Smooth muscle cell (in vitro differentiated cells): ENCODE results near the gene ZC3H13. TPM values are rescaled to one million over a fixed set of nuclear protein-coding genes. Genes with fewer than 3 reads are reported as not detected.

Experiments
- DNase-seq: peaks from one replicate; lab custom pipeline; 2025; ENCODE audit not compliant: unreplicated experiment; lab: John Stamatoyannopoulos, UW
- H2AFZ ChIP-seq: fragments of 200-600 bp; sonication (generic); 2 replicates; pipeline ENCODE4 v1.6.0; 2016; ENCODE audit warnings: antibody characterized with exemption, low read depth, mild to moderate bottlenecking
- H3F3A ChIP-seq: fragments of 200-600 bp; sonication (generic); 2 replicates; pipeline ENCODE4 v1.6.0; 2017; ENCODE audit warnings: antibody characterized with exemption, low read depth
- H3K27ac ChIP-seq: fragments of 200-600 bp; sonication (generic); 2 replicates; pipeline ENCODE4 v1.5.1; 2016; ENCODE audit warnings: low read depth, mild to moderate bottlenecking
- H3K27me3 ChIP-seq: fragments of 200-600 bp; sonication (generic); 2 replicates; pipeline ENCODE4 v1.6.1; 2016; ENCODE audit warnings: low read depth, mild to moderate bottlenecking
- H3K36me3 ChIP-seq: fragments of 200-600 bp; sonication (generic); 2 replicates; pipeline ENCODE4 v1.5.1; 2016; ENCODE audit warnings: low read depth
- H3K4me1 ChIP-seq: fragments of 200-600 bp; sonication (generic); 2 replicates; pipeline ENCODE4 v1.5.1; 2016; ENCODE audit warnings: low read depth
- H3K4me2 ChIP-seq: fragments of 200-600 bp; sonication (generic); 2 replicates; pipeline ENCODE4 v1.6.0; 2016; ENCODE audit warnings: mild to moderate bottlenecking
- H3K4me3 ChIP-seq: fragments of 200-600 bp; sonication (generic); 2 replicates; pipeline ENCODE4 v1.5.1; 2016; ENCODE audit warnings: mild to moderate bottlenecking
- H3K79me2 ChIP-seq: fragments of 200-600 bp; sonication (generic); 2 replicates; pipeline ENCODE4 v1.6.0; 2016; ENCODE audit warnings: low read depth, mild to moderate bottlenecking
- H3K9ac ChIP-seq: fragments of 200-600 bp; sonication (generic); 2 replicates; pipeline ENCODE4 v1.6.0; 2016; ENCODE audit warnings: low read depth
- H3K9me3 ChIP-seq: fragments of 200-600 bp; sonication (generic); replicated peaks from 2 replicates; pipeline ENCODE4 v1.5.1; 2016; ENCODE audit warnings: low read depth
- H4K20me1 ChIP-seq: fragments of 200-600 bp; sonication (generic); 2 replicates; pipeline ENCODE4 v1.6.0; 2016; ENCODE audit warnings: low read depth
- CTCF ChIP-seq: fragments of 200-600 bp; sonication (generic); IDR thresholded peaks from 2 replicates; pipeline ENCODE4 v1.5.1; 2017; ENCODE audit warnings: borderline replicate concordance, mild to moderate bottlenecking, antibody characterized with exemption; ENCODE audit not compliant: insufficient read depth, poor library complexity, severe bottlenecking
- WGBS: methylation state at CpG from one replicate; pipeline ENCODE4 v1.1.7; 2016; ENCODE audit warnings: low lambda C conversion rate; 5-methylcytosine and 5-hydroxymethylcytosine counted together
- polyA plus RNA-seq: library from polyadenylated mRNA; unstranded; fragments of >200 nt; fragmentation: Nextera tagmentation; extraction: Ambion mirVana; gene quantifications from 2 replicates; pipeline ENCODE4 v1.2.1, GENCODE V29; 2016
- total RNA-seq: library from RNA; depleted of rRNA; stranded (reverse); fragments of >200 nt; gene quantifications from 2 replicates; pipeline ENCODE4 v1.2.3, GENCODE V29; 2014

Gene ZC3H13
- total and polyA plus RNA-seq, 2 experiments from 2014 or later = 20.4 to 37.7 TPM

GRCh38 chr13:45975337-45975736 lies 77.2 kb downstream of the ZC3H13 start:
- peaks cover 7% of the 10 kb centered on the region for H3K79me2 ChIP-seq
- DNase-seq = no peak
- H3K27ac ChIP-seq = no peak overlapping the region
- WGBS = over 99% methylated on average over 29 of the region's 29 CpGs
- no peaks in the 10 kb centered on the region for H3K27me3 ChIP-seq
- H3K4me2 ChIP-seq = no peak overlapping the region
- TF ChIP-seq CTCF = no peak
- peaks cover 8% of the 10 kb centered on the region for H4K20me1 ChIP-seq
- H3F3A ChIP-seq = no peaks in the 10 kb centered on the region
- no peak overlapping the region for H3K4me3 ChIP-seq
- peaks cover 23% of the 10 kb centered on the region for H3K36me3 ChIP-seq
- no peaks in the 10 kb centered on the region for H3K9me3 ChIP-seq
- no peak overlapping the region for H3K9ac ChIP-seq
- H2AFZ ChIP-seq = no peak overlapping the region
- H3K4me1 ChIP-seq = no peaks in the 10 kb centered on the region

- peaks cover 26% of the 10 kb centered on the region for H3K36me3 ChIP-seq
- no peak for TF ChIP-seq CTCF
- H2AFZ ChIP-seq = no peak overlapping the region
- peaks cover 7% of the 10 kb centered on the region for H3K79me2 ChIP-seq
- no peak overlapping the region for H3K4me3 ChIP-seq
- no peak overlapping the region for H3K27ac ChIP-seq
- no peak overlapping the region for H3K9ac ChIP-seq
- WGBS = 91% methylated on average over 2 of the region's 2 CpGs
- H3K4me1 ChIP-seq = no peaks in the 10 kb centered on the region
- no peaks in the 10 kb centered on the region for H3F3A ChIP-seq
- no peaks in the 10 kb centered on the region for H3K27me3 ChIP-seq
- H3K4me2 ChIP-seq = no peak overlapping the region
- DNase-seq = no peak
- no peaks in the 10 kb centered on the region for H3K9me3 ChIP-seq
- H4K20me1 ChIP-seq = peaks cover 4% of the 10 kb centered on the region
These were observed 78.0 kb downstream of the ZC3H13 start for GRCh38 chr13:45974500-45974899.

- no peak overlapping the region for H3K27ac ChIP-seq
- peaks cover 30% of the 10 kb centered on the region for H3K36me3 ChIP-seq
- H3K9ac ChIP-seq = no peak overlapping the region
- TF ChIP-seq CTCF = no peak
- H4K20me1 ChIP-seq = peaks cover 4% of the 10 kb centered on the region
- no peak overlapping the region for H3K4me2 ChIP-seq
- no peaks in the 10 kb centered on the region for H3K27me3 ChIP-seq
- H3K4me1 ChIP-seq = no peaks in the 10 kb centered on the region
- no peaks in the 10 kb centered on the region for H3K9me3 ChIP-seq
- H2AFZ ChIP-seq = no peak overlapping the region
- DNase-seq = no peak
- no peaks in the 10 kb centered on the region for H3F3A ChIP-seq
- H3K4me3 ChIP-seq = no peak overlapping the region
- H3K79me2 ChIP-seq = no peaks in the 10 kb centered on the region
- 97% methylated on average over 16 of the region's 16 CpGs for WGBS
These were observed 85.0 kb downstream of the ZC3H13 start for GRCh38 chr13:45967589-45967988.

GRCh38 chr13:45966715-45967114 lies 85.8 kb downstream of the ZC3H13 start:
- DNase-seq = no peak
- H3K4me3 ChIP-seq = no peak overlapping the region
- H3K9me3 ChIP-seq = no peaks in the 10 kb centered on the region
- H3K79me2 ChIP-seq = no peaks in the 10 kb centered on the region
- H4K20me1 ChIP-seq = peaks cover 3% of the 10 kb centered on the region
- peaks cover 30% of the 10 kb centered on the region for H3K36me3 ChIP-seq
- no peaks in the 10 kb centered on the region for H3F3A ChIP-seq
- H3K4me2 ChIP-seq = no peak overlapping the region
- H3K27me3 ChIP-seq = no peaks in the 10 kb centered on the region
- no peak overlapping the region for H3K9ac ChIP-seq
- H2AFZ ChIP-seq = no peak overlapping the region
- H3K27ac ChIP-seq = no peak overlapping the region
- WGBS = 98% methylated on average over 3 of the region's 3 CpGs
- H3K4me1 ChIP-seq = no peaks in the 10 kb centered on the region
- no peak for TF ChIP-seq CTCF
